PC-9 (cell line): ENCODE measurements around the gene DIP2C. TPM values are rescaled to one million over a fixed set of nuclear protein-coding genes. Genes with fewer than 3 reads are reported as not detected.

Source experiments
- BruUV-seq: library from RNA; stranded (reverse); fragments of 400-500 nt; replicated peaks from 2 replicates; lab custom pipeline; 2021; lab: Mats Ljungman, UMichigan
- CTCF ChIA-PET: fragments of 300-600 bp; sonication (Branson Sonifier 250); formaldehyde crosslinking; loops from one replicate; lab custom pipeline; 2022; ENCODE audit warnings: antibody characterized with exemption; lab: Charles Lee
- POLR2A ChIA-PET: fragments of 300-600 bp; sonication (Branson Sonifier 250); formaldehyde crosslinking; loops from one replicate; lab custom pipeline; 2022; ENCODE audit warnings: antibody characterized with exemption; ENCODE audit not compliant: unreplicated experiment; lab: Charles Lee
- DNase-seq, 2 experiments: peaks; one replicate each; pipeline versions ENCODE4 v3.0.0 to v3.0.0-alpha.2; 2015 to 2022; ENCODE audit warnings: mixed read lengths in 1 of 2
- H2AFZ ChIP-seq: fragments of 200-600 bp; sonication (generic); 2 replicates; pipeline ENCODE4 v1.8.1; 2017; ENCODE audit warnings: antibody characterized with exemption
- H3F3A ChIP-seq: fragments of 200-600 bp; sonication (generic); 2 replicates; pipeline ENCODE4 v1.8.1; 2017; ENCODE audit warnings: antibody characterized with exemption, mild to moderate bottlenecking, low read depth; ENCODE audit not compliant: insufficient read depth
- H3K27ac ChIP-seq: fragments of 200-600 bp; sonication (generic); 2 replicates; pipeline ENCODE4 v1.6.1; 2016; ENCODE audit warnings: mixed run types
- H3K27me3 ChIP-seq: fragments of 200-600 bp; sonication (generic); 2 replicates; pipeline ENCODE4 v1.6.1; 2016; ENCODE audit warnings: low read depth, mixed run types; ENCODE audit not compliant: insufficient read depth
- H3K36me3 ChIP-seq: fragments of 200-600 bp; sonication (generic); 2 replicates; pipeline ENCODE4 v1.6.1; 2016; ENCODE audit warnings: low read depth, mixed run types
- H3K4me1 ChIP-seq: fragments of 200-600 bp; sonication (generic); replicated peaks from 2 replicates; pipeline ENCODE4 v1.6.1; 2016; ENCODE audit warnings: mixed run types; ENCODE audit not compliant: insufficient read depth
- H3K4me2 ChIP-seq: fragments of 200-600 bp; sonication (generic); 2 replicates; pipeline ENCODE4 v1.6.1; 2017; ENCODE audit warnings: mixed run types
- H3K4me3 ChIP-seq: fragments of 200-600 bp; sonication (generic); 2 replicates; pipeline ENCODE4 v1.6.1; 2016; ENCODE audit warnings: mixed run types
- H3K79me2 ChIP-seq: fragments of 200-600 bp; sonication (generic); 2 replicates; pipeline ENCODE4 v1.6.1; 2017; ENCODE audit warnings: low read depth, mixed run types
- H3K9me2 ChIP-seq: fragments of 200-600 bp; sonication (generic); 2 replicates; pipeline ENCODE4 v1.8.1; 2017; ENCODE audit warnings: mild to moderate bottlenecking; ENCODE audit not compliant: insufficient read depth
- H3K9me3 ChIP-seq: fragments of 200-600 bp; sonication (generic); 2 replicates; pipeline ENCODE4 v1.8.1; 2016; ENCODE audit warnings: low read depth; ENCODE audit not compliant: insufficient read depth
- H4K20me1 ChIP-seq: fragments of 200-600 bp; sonication (generic); 2 replicates; pipeline ENCODE4 v1.8.1; 2017; ENCODE audit not compliant: insufficient read depth
- EZH2 ChIP-seq: fragments of 200-600 bp; sonication (generic); IDR thresholded peaks from 2 replicates; pipeline ENCODE4 v1.8.0; 2017; ENCODE audit warnings: antibody characterized with exemption, low read depth
- intact Hi-C: fragments of 100-400 bp; cut with micrococcal nuclease; formaldehyde crosslinking; loops from one replicate; pipeline ENCODE4 v1.10.0; 2022; ENCODE audit not compliant: unreplicated experiment
- total RNA-seq: library from RNA; stranded (reverse); gene quantifications from 2 replicates; pipeline ENCODE4 v1.2.3, GENCODE V29; 2021
- TF ChIP-seq, protein P1 (sequence below): fragments of 200-600 bp; sonication (generic); conservative IDR thresholded peaks from 2 replicates; pipeline ENCODE4 v1.6.1; 2017; ENCODE audit warnings: mixed run types, antibody characterized with exemption, mild to moderate bottlenecking, moderate library complexity

DIP2C gene
- total RNA-seq, 1 experiment from 2014 or later, result 0.83 TPM

DNA sequence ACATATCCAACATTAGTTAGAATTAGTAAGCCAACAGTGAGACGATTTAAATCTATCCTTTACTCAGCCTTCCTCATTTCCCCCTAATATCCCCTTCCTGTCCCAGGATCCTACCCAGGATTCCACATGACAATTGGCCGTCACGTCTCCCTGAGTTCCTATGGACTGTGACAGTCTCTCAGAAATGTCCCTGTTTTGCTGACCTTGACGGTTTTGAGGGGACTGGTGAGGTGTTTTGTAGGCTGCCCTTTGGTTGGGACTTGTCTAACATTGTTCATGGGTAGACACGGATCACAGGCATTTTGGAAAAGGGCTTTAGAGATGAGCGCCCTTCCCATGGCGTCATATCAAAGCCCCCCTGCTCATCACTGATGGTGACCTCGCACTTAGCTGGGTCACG is 391.4 kb downstream of the DIP2C start:
- Histone ChIP-seq H3K9me2 (no peaks in the 10 kb centered on the region), H3F3A (no peaks in the 10 kb centered on the region), H4K20me1 (no peaks in the 10 kb centered on the region), H3K27ac (no peak overlapping the region), H2AFZ (no peak overlapping the region), H3K4me3 (no peak overlapping the region), H3K79me2 (no peaks in the 10 kb centered on the region), H3K36me3 (no peaks in the 10 kb centered on the region), H3K27me3 (peaks cover 50% of the 10 kb centered on the region), H3K4me1 (no peaks in the 10 kb centered on the region), H3K4me2 (no peak overlapping the region), H3K9me3 (no peaks in the 10 kb centered on the region)
- no TSS peak for BruUV-seq
- no peak for DNase-seq
- intact Hi-C loops, result no loop called here
- POLR2A ChIA-PET, result no interaction called here
- CTCF ChIA-PET, result no interaction called here
- no peak for TF ChIP-seq EZH2
- TF ChIP-seq, protein P1, sequence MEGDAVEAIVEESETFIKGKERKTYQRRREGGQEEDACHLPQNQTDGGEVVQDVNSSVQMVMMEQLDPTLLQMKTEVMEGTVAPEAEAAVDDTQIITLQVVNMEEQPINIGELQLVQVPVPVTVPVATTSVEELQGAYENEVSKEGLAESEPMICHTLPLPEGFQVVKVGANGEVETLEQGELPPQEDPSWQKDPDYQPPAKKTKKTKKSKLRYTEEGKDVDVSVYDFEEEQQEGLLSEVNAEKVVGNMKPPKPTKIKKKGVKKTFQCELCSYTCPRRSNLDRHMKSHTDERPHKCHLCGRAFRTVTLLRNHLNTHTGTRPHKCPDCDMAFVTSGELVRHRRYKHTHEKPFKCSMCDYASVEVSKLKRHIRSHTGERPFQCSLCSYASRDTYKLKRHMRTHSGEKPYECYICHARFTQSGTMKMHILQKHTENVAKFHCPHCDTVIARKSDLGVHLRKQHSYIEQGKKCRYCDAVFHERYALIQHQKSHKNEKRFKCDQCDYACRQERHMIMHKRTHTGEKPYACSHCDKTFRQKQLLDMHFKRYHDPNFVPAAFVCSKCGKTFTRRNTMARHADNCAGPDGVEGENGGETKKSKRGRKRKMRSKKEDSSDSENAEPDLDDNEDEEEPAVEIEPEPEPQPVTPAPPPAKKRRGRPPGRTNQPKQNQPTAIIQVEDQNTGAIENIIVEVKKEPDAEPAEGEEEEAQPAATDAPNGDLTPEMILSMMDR, result no peak

DNA sequence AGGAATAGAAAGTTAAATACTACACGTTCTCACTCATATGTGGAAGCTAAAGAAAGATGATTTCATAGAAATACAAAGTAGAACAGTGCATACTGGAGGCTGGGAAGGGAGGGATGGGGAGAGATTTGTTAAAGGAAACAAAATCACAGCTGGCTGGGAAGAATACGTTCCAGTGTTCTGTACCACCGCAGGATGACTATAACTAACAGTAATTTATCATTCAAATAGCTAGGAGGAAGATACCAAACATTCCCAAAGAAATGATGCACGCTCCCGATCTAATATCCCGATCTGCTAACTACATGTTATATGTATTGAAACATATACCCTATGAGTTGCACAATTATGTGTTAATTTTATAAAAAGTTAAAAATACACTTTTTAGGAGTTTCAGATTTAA is 391.9 kb downstream of the DIP2C start:
- no TSS peak for BruUV-seq
- no peaks in the 10 kb centered on the region for H3K36me3 ChIP-seq
- peaks cover 50% of the 10 kb centered on the region for H3K27me3 ChIP-seq
- POLR2A ChIA-PET, result no interaction called here
- intact Hi-C loops, result no loop called here
- H3K9me2 ChIP-seq, result no peaks in the 10 kb centered on the region
- no peak for TF ChIP-seq EZH2
- TF ChIP-seq, protein P1, result no peak
- no peaks in the 10 kb centered on the region for H3K9me3 ChIP-seq
- H3K4me2 ChIP-seq, result no peak overlapping the region
- CTCF ChIA-PET, result no interaction called here
- no peaks in the 10 kb centered on the region for H4K20me1 ChIP-seq
- H3K4me3 ChIP-seq, result no peak overlapping the region
- no peaks in the 10 kb centered on the region for H3K79me2 ChIP-seq
- no peak for DNase-seq
- H3K27ac ChIP-seq, result no peak overlapping the region
- H2AFZ ChIP-seq, result no peak overlapping the region
- H3F3A ChIP-seq, result no peaks in the 10 kb centered on the region
- H3K4me1 ChIP-seq, result no peaks in the 10 kb centered on the region

DNA sequence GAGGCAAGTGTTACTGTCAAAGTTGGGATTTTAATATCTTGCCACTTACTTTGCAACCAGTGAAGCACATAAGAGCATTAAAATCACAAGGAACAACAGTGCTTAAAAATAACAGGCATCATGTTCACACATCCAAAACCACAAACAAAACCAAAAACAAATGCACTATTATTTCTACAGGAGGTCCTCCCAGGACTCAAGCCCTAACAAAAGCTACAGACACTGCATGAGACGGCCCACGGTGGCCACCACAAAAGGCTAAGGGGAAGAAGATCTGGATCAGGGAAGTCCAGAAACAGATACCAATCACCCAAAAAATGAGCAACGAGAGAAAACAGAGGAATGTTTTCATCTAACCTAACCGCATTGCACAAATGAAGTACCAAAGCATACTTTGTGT is 395.8 kb downstream of the DIP2C start:
- no peak overlapping the region for H3K27ac ChIP-seq
- no peaks in the 10 kb centered on the region for H4K20me1 ChIP-seq
- no peaks in the 10 kb centered on the region for H3K9me2 ChIP-seq
- no peak overlapping the region for H3K4me3 ChIP-seq
- H3K27me3 ChIP-seq, result peaks cover 63% of the 10 kb centered on the region
- H3K4me1 ChIP-seq, result no peaks in the 10 kb centered on the region
- TF ChIP-seq, protein P1, result no peak
- no peak for TF ChIP-seq EZH2
- H3K9me3 ChIP-seq, result no peaks in the 10 kb centered on the region
- no TSS peak for BruUV-seq
- H3K36me3 ChIP-seq, result no peaks in the 10 kb centered on the region
- H3K79me2 ChIP-seq, result no peaks in the 10 kb centered on the region
- intact Hi-C loops, result no loop called here
- CTCF ChIA-PET, result no interaction called here
- no peak overlapping the region for H2AFZ ChIP-seq
- POLR2A ChIA-PET, result no interaction called here
- no peak overlapping the region for H3K4me2 ChIP-seq
- DNase-seq, result no peak
- H3F3A ChIP-seq, result no peaks in the 10 kb centered on the region
